GM23338 (cell line): ENCODE results near the gene TWF2. TPM values are rescaled to one million over a fixed set of nuclear protein-coding genes. Genes with fewer than 3 reads are reported as not detected.

Source experiments
- ATAC-seq: fragments of 200-7000 bp; cut with Tn5 transposase; 3 replicates; pipeline ENCODE4 v1.9.1; 2020
- DNase-seq: peaks from one replicate; pipeline ENCODE4 v3.0.0-alpha.2; 2015; ENCODE audit warnings: low spot score
- H2AFZ ChIP-seq: fragments of 200-600 bp; sonication (generic); 2 replicates; pipeline ENCODE4 v1.8.0; 2016; ENCODE audit warnings: antibody characterized with exemption, mild to moderate bottlenecking, moderate library complexity
- H3F3A ChIP-seq: fragments of 200-600 bp; sonication (generic); replicated peaks from 2 replicates; pipeline ENCODE4 v1.8.0; 2017; ENCODE audit warnings: antibody characterized with exemption, mixed run types, low read depth
- H3K27ac ChIP-seq: fragments of 200-600 bp; sonication (generic); 2 replicates; pipeline ENCODE4 v1.6.1; 2016; ENCODE audit warnings: low read depth
- H3K27me3 ChIP-seq: fragments of 200-600 bp; sonication (generic); 2 replicates; pipeline ENCODE4 v1.8.0; 2016; ENCODE audit warnings: mild to moderate bottlenecking, mixed run types, moderate library complexity; ENCODE audit not compliant: insufficient read depth
- H3K36me3 ChIP-seq: fragments of 200-600 bp; sonication (generic); 2 replicates; pipeline ENCODE4 v1.8.0; 2016; ENCODE audit warnings: mild to moderate bottlenecking; ENCODE audit not compliant: insufficient read depth
- H3K4me1 ChIP-seq: fragments of 200-600 bp; sonication (generic); 2 replicates; pipeline ENCODE4 v1.8.0; 2016; ENCODE audit warnings: mild to moderate bottlenecking, moderate library complexity; ENCODE audit not compliant: insufficient read depth
- H3K4me2 ChIP-seq: fragments of 200-600 bp; sonication (generic); 2 replicates; pipeline ENCODE4 v1.7.1; 2017; ENCODE audit warnings: mixed run types
- H3K4me3 ChIP-seq: fragments of 200-600 bp; sonication (generic); 2 replicates; pipeline ENCODE4 v1.6.1; 2016; ENCODE audit warnings: mixed run types
- H3K79me2 ChIP-seq: fragments of 200-600 bp; sonication (generic); replicated peaks from 2 replicates; pipeline ENCODE4 v1.8.0; 2017; ENCODE audit warnings: mild to moderate bottlenecking; ENCODE audit not compliant: insufficient read depth
- H3K9me2 ChIP-seq: fragments of 200-600 bp; sonication (generic); 2 replicates; pipeline ENCODE4 v1.8.0; 2017; ENCODE audit not compliant: insufficient read depth
- H4K20me1 ChIP-seq: fragments of 200-600 bp; sonication (generic); replicated peaks from 2 replicates; pipeline ENCODE4 v1.8.0; 2017; ENCODE audit warnings: mild to moderate bottlenecking; ENCODE audit not compliant: insufficient read depth
- H3K27ac Mint-ChIP-seq: 2 replicates; pipeline ENCODE4 v1.8.0; 2020; ENCODE audit warnings: inconsistent platforms, mild to moderate bottlenecking, moderate library complexity, mixed read lengths
- H3K27me3 Mint-ChIP-seq: 3 replicates; pipeline ENCODE4 v1.8.0; 2022; ENCODE audit warnings: low read depth, mild to moderate bottlenecking, moderate library complexity, mixed read lengths, inconsistent platforms; ENCODE audit not compliant: insufficient read depth, poor library complexity
- H3K36me3 Mint-ChIP-seq: 3 replicates; pipeline ENCODE4 v1.8.0; 2021; ENCODE audit warnings: low read depth, mild to moderate bottlenecking, inconsistent platforms, moderate library complexity, mixed read lengths
- H3K4me1 Mint-ChIP-seq: 3 replicates; pipeline ENCODE4 v1.8.0; 2020; ENCODE audit warnings: mild to moderate bottlenecking, inconsistent platforms, mixed read lengths
- H3K4me3 Mint-ChIP-seq: 3 replicates; pipeline ENCODE4 v1.8.0; 2021; ENCODE audit warnings: moderate library complexity, mild to moderate bottlenecking, inconsistent platforms, mixed read lengths
- H3K9me3 Mint-ChIP-seq: 3 replicates; pipeline ENCODE4 v1.8.0; 2020; ENCODE audit warnings: moderate library complexity, mild to moderate bottlenecking, inconsistent platforms, mixed read lengths
- EZH2 ChIP-seq: fragments of 200-600 bp; sonication (generic); IDR thresholded peaks from one replicate; pipeline ENCODE4 v1.8.0; 2017; ENCODE audit warnings: antibody characterized with exemption, mild to moderate bottlenecking, low read depth; ENCODE audit not compliant: unreplicated experiment
- EZH2phosphoT487 ChIP-seq: fragments of 200-600 bp; sonication (generic); IDR thresholded peaks from one replicate; pipeline ENCODE4 v1.8.1; 2018; ENCODE audit warnings: antibody characterized with exemption; ENCODE audit not compliant: unreplicated experiment
- JUNB ChIP-seq: IDR thresholded peaks from one replicate; pipeline ENCODE4 v1.6.1; 2016; ENCODE audit warnings: antibody characterized with exemption; ENCODE audit not compliant: unreplicated experiment
- NANOG ChIP-seq: IDR thresholded peaks from 2 replicates; pipeline ENCODE4 v1.6.1; 2016; ENCODE audit warnings: antibody characterized with exemption, borderline replicate concordance
- POLR2AphosphoS5 ChIP-seq: IDR thresholded peaks from 2 replicates; pipeline ENCODE4 v1.6.1; 2016; ENCODE audit warnings: antibody characterized with exemption, low read depth
- STAT1 ChIP-seq: IDR thresholded peaks from one replicate; pipeline ENCODE4 v1.6.1; 2016; ENCODE audit warnings: antibody characterized with exemption; ENCODE audit not compliant: unreplicated experiment
- ZNF114 ChIP-seq: fragments of 250-450 bp; sonication (Bioruptor Pico); IDR thresholded peaks from 2 replicates; pipeline ENCODE4 v1.5.0; 2020; ENCODE audit warnings: mild to moderate bottlenecking, moderate library complexity
- polyA plus RNA-seq: library from polyadenylated mRNA; unstranded; fragments of >200 nt; fragmentation: Nextera tagmentation; extraction: Ambion mirVana; gene quantifications from 2 replicates; pipeline ENCODE4 v1.2.1, GENCODE V29; 2016
- total RNA-seq: library from RNA; depleted of rRNA; stranded (reverse); fragments of >200 nt; shearing (Covaris generic); gene quantifications from 2 replicates; pipeline ENCODE4 v1.2.3, GENCODE V29; 2014
- TF ChIP-seq, protein P1 (sequence below): IDR thresholded peaks from 2 replicates; pipeline ENCODE4 v1.6.1; 2016; ENCODE audit warnings: antibody characterized with exemption
- TF ChIP-seq, protein P2 (sequence below): IDR thresholded peaks from one replicate; pipeline ENCODE4 v1.6.1; 2018; ENCODE audit warnings: antibody characterized with exemption; ENCODE audit not compliant: unreplicated experiment

The TWF2 gene
- total and polyA plus RNA-seq, 2 experiments from 2014 or later, result 38.9 to 120 TPM

DNA sequence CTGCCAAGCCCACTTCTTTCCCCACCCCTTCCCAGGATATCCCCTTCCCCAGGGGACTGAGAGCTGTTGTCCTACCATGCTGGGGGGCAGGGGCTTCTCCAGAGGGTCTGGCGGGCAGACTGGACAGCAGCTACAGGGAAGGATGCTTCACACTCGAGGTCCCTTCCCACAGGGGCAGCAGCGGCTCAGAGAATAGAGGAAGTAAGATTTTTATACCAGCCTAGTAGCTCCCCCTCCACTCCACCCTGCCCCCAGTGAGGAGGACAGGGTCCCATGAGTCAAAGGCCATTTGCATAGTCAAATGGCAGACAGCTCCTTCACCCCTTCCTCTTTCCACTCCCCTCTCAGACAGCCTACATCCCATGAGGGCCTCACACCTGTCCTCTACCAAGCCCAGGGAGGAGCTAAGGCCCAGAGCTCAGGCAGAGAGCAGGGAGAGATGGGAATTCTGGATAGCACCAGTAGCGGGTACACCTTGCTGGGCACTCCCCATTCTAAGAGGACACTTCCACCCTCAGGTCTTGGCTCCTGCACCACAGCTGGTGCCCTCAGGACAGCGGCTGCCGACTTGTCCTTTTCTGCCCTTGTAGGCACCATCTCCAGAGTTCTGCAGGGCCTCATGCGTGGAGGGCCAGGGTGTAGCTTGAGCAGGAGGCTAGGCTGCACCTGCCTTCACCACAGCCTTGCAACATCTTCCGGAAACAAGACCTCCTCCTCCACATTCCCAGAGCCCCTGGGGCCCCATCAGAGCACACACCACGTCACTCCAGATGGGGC lies 13.3 kb downstream of the TWF2 start, which contains the start of gene TLR9 (continued):
- TF ChIP-seq, protein P1, sequence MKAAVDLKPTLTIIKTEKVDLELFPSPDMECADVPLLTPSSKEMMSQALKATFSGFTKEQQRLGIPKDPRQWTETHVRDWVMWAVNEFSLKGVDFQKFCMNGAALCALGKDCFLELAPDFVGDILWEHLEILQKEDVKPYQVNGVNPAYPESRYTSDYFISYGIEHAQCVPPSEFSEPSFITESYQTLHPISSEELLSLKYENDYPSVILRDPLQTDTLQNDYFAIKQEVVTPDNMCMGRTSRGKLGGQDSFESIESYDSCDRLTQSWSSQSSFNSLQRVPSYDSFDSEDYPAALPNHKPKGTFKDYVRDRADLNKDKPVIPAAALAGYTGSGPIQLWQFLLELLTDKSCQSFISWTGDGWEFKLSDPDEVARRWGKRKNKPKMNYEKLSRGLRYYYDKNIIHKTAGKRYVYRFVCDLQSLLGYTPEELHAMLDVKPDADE, result no peak
- TF ChIP-seq EZH2phosphoT487 (no peak), STAT1 (no peak), ZNF114 (CRISPR knock-in tag) (no peak), NANOG (no peak), POLR2AphosphoS5 (no peak), EZH2 (no peak)

DNA sequence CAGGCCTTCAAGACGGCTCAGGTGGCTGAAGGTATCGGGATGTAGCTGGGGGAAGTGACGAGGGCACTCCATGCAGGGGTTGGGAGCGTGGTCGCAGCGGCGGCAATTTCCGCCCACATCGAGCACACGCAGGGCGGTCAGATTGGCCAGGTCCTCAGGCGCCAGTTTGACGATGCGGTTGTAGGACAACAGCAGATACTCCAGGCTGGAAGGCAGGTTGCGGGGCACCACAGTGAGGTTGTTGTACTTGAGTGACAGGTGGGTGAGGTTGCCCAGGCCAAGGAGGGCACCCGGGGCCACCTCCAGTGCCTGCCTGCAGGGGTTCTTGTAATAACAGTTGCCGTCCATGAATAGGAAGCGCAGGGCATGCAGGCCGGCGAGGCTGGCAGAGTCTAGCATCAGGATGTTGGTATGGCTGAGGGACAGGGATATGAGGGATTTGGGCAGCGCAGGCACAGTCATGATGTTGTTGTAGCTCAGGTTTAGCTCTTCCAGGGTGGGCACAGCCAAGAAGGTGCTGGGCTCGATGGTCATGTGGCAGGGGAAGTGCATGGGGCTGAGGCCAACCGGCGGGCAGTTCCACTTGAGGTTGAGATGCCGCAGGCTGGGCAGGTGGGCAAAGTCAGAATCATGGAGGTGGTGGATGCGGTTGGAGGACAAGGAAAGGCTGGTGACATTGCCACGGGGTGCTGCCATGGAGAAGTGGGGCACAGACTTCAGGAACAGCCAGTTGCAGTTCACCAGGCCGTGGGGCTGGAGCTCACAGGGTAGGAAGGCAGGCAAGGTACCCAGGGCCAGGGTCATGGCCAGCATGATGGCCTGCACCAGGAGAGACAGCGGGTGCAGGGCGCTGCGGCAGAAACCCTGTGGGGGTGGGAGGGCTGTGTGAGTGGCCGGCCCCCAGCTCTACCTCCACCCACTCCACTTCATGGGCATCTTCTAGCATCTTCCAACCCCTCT lies 15.2 kb downstream of the TWF2 start:
- H3K27me3 ChIP-seq, result no peaks in the 10 kb centered on the region
- H3F3A ChIP-seq, result no peaks in the 10 kb centered on the region
- no peak overlapping the region for H3K4me3 Mint-ChIP-seq
- H3K4me1 ChIP-seq, result peaks cover 3% of the 10 kb centered on the region
- H3K36me3 ChIP-seq, result no peaks in the 10 kb centered on the region
- no peaks in the 10 kb centered on the region for H4K20me1 ChIP-seq
- DNase-seq, result no peak
- no peaks in the 10 kb centered on the region for H3K9me2 ChIP-seq
- no peak overlapping the region for H3K4me2 ChIP-seq
- H3K36me3 Mint-ChIP-seq, result no peaks in the 10 kb centered on the region; the same call in 2 of the 3 replicates
- no peak for ATAC-seq
- no peak overlapping the region for H3K27ac ChIP-seq
- H3K27me3 Mint-ChIP-seq, result peaks cover 15% of the 10 kb centered on the region
- H3K27ac Mint-ChIP-seq, result no peak overlapping the region
- H2AFZ ChIP-seq, result no peak overlapping the region
- no peak overlapping the region for H3K4me3 ChIP-seq
- peaks cover 10% of the 10 kb centered on the region for H3K4me1 Mint-ChIP-seq
- no peaks in the 10 kb centered on the region for H3K79me2 ChIP-seq
- H3K9me3 Mint-ChIP-seq, result no peaks in the 10 kb centered on the region
- TF ChIP-seq, protein P1, result no peak
- TF ChIP-seq POLR2AphosphoS5, result no peak
- TF ChIP-seq, protein P2, sequence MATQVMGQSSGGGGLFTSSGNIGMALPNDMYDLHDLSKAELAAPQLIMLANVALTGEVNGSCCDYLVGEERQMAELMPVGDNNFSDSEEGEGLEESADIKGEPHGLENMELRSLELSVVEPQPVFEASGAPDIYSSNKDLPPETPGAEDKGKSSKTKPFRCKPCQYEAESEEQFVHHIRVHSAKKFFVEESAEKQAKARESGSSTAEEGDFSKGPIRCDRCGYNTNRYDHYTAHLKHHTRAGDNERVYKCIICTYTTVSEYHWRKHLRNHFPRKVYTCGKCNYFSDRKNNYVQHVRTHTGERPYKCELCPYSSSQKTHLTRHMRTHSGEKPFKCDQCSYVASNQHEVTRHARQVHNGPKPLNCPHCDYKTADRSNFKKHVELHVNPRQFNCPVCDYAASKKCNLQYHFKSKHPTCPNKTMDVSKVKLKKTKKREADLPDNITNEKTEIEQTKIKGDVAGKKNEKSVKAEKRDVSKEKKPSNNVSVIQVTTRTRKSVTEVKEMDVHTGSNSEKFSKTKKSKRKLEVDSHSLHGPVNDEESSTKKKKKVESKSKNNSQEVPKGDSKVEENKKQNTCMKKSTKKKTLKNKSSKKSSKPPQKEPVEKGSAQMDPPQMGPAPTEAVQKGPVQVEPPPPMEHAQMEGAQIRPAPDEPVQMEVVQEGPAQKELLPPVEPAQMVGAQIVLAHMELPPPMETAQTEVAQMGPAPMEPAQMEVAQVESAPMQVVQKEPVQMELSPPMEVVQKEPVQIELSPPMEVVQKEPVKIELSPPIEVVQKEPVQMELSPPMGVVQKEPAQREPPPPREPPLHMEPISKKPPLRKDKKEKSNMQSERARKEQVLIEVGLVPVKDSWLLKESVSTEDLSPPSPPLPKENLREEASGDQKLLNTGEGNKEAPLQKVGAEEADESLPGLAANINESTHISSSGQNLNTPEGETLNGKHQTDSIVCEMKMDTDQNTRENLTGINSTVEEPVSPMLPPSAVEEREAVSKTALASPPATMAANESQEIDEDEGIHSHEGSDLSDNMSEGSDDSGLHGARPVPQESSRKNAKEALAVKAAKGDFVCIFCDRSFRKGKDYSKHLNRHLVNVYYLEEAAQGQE, result no peak
- no peak for TF ChIP-seq EZH2phosphoT487
- TF ChIP-seq NANOG, result no peak
- no peak for TF ChIP-seq JUNB
- no peak for TF ChIP-seq ZNF114 (CRISPR knock-in tag)
- TF ChIP-seq EZH2, result no peak
